Neural cell (in vitro differentiated cells): Measurements from ENCODE around the gene F7.

Experiments
- EP300 ChIP-seq: fragments of 450-650 bp; conservative IDR thresholded peaks from 2 replicates; pipeline ENCODE4 v1.6.1; 2014; ENCODE audit warnings: antibody characterized with exemption, mild to moderate bottlenecking, moderate library complexity; ENCODE audit not compliant: poor library complexity, severe bottlenecking
- EZH2 ChIP-seq: fragments of 200-600, 300-800 bp; shearing (Covaris generic), sonication (generic); IDR thresholded peaks from 2 replicates; pipeline ENCODE4 v1.6.1; 2014; ENCODE audit warnings: antibody characterized with exemption, low read length, borderline replicate concordance, mild to moderate bottlenecking; ENCODE audit not compliant: insufficient read depth, poor library complexity, severe bottlenecking
- MXI1 ChIP-seq: fragments of 450-650 bp; conservative IDR thresholded peaks from 2 replicates; pipeline ENCODE4 v1.6.1; 2014; ENCODE audit warnings: antibody characterized with exemption, mild to moderate bottlenecking; ENCODE audit not compliant: poor library complexity, severe bottlenecking
- POLR2AphosphoS5 ChIP-seq: IDR thresholded peaks from 2 replicates; pipeline ENCODE4 v1.6.1; 2012
- RAD21 ChIP-seq: fragments of 450-650 bp; conservative IDR thresholded peaks from 2 replicates; pipeline ENCODE4 v1.6.1; 2014; ENCODE audit warnings: antibody characterized with exemption, mild to moderate bottlenecking, moderate library complexity
- SMC3 ChIP-seq: fragments of 450-650 bp; conservative IDR thresholded peaks from 2 replicates; pipeline ENCODE4 v1.6.1; 2014; ENCODE audit warnings: antibody characterized with exemption, mild to moderate bottlenecking, moderate library complexity; ENCODE audit not compliant: poor library complexity
- TAF1 ChIP-seq: IDR thresholded peaks from 2 replicates; pipeline ENCODE4 v1.6.1; 2012; ENCODE audit warnings: low read depth
- TF ChIP-seq, protein P1 (sequence below): fragments of 450-650 bp; IDR thresholded peaks from 2 replicates; pipeline ENCODE4 v1.5.1; 2014; ENCODE audit warnings: antibody characterized with exemption, mild to moderate bottlenecking, moderate library complexity; ENCODE audit not compliant: poor library complexity, severe bottlenecking
- TF ChIP-seq, protein P2 (sequence below): IDR thresholded peaks from 2 replicates; pipeline ENCODE4 v1.6.1; 2012; ENCODE audit warnings: borderline replicate concordance

GRCh38 chr13:113167575-113167974 is 62.0 kb downstream of the F7 start:
- TF ChIP-seq EP300: no peak
- TF ChIP-seq, protein P1, sequence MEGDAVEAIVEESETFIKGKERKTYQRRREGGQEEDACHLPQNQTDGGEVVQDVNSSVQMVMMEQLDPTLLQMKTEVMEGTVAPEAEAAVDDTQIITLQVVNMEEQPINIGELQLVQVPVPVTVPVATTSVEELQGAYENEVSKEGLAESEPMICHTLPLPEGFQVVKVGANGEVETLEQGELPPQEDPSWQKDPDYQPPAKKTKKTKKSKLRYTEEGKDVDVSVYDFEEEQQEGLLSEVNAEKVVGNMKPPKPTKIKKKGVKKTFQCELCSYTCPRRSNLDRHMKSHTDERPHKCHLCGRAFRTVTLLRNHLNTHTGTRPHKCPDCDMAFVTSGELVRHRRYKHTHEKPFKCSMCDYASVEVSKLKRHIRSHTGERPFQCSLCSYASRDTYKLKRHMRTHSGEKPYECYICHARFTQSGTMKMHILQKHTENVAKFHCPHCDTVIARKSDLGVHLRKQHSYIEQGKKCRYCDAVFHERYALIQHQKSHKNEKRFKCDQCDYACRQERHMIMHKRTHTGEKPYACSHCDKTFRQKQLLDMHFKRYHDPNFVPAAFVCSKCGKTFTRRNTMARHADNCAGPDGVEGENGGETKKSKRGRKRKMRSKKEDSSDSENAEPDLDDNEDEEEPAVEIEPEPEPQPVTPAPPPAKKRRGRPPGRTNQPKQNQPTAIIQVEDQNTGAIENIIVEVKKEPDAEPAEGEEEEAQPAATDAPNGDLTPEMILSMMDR: no peak
- TF ChIP-seq, protein P2, sequence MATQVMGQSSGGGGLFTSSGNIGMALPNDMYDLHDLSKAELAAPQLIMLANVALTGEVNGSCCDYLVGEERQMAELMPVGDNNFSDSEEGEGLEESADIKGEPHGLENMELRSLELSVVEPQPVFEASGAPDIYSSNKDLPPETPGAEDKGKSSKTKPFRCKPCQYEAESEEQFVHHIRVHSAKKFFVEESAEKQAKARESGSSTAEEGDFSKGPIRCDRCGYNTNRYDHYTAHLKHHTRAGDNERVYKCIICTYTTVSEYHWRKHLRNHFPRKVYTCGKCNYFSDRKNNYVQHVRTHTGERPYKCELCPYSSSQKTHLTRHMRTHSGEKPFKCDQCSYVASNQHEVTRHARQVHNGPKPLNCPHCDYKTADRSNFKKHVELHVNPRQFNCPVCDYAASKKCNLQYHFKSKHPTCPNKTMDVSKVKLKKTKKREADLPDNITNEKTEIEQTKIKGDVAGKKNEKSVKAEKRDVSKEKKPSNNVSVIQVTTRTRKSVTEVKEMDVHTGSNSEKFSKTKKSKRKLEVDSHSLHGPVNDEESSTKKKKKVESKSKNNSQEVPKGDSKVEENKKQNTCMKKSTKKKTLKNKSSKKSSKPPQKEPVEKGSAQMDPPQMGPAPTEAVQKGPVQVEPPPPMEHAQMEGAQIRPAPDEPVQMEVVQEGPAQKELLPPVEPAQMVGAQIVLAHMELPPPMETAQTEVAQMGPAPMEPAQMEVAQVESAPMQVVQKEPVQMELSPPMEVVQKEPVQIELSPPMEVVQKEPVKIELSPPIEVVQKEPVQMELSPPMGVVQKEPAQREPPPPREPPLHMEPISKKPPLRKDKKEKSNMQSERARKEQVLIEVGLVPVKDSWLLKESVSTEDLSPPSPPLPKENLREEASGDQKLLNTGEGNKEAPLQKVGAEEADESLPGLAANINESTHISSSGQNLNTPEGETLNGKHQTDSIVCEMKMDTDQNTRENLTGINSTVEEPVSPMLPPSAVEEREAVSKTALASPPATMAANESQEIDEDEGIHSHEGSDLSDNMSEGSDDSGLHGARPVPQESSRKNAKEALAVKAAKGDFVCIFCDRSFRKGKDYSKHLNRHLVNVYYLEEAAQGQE: no peak
- TF ChIP-seq POLR2AphosphoS5: no peak
- TF ChIP-seq SMC3: no peak
- TF ChIP-seq RAD21: no peak
- no peak for TF ChIP-seq EZH2
- TF ChIP-seq TAF1: no peak
- no peak for TF ChIP-seq MXI1
